Activated CD4-positive, alpha-beta memory T cell treated with anti-CD3 and anti-CD28 coated beads for 36 hours (primary cell): ENCODE results near the gene ZNF473. TPM values are rescaled to one million over a fixed set of nuclear protein-coding genes. Genes with fewer than 3 reads are reported as not detected.
A peak's percentile ranks its signal among the peaks of the same experiment; 100 is the strongest.
"Not testable (repeated sequence)": the region's sequence is repeated elsewhere in the genome, so short reads cannot be mapped to it uniquely, and the experiment has no call there.

Source experiments
- CTCF ChIA-PET: fragments of 350-600 bp; sonication (Branson Sonifier 250); formaldehyde crosslinking; loops from one replicate; lab custom pipeline; 2021; ENCODE audit warnings: antibody characterized with exemption, inconsistent platforms; lab: Charles Lee
- POLR2A ChIA-PET: fragments of 350-600 bp; sonication (Branson Sonifier 250); formaldehyde crosslinking; loops from one replicate; lab custom pipeline; 2021; ENCODE audit warnings: antibody characterized with exemption; lab: Charles Lee
- DNase-seq: peaks from one replicate; pipeline ENCODE4 v3.0.0-alpha.2; 2020
- H3K27ac Mint-ChIP-seq: one replicate; pipeline ENCODE4 v1.8.0; 2021; ENCODE audit warnings: mixed read lengths
- H3K27me3 Mint-ChIP-seq: one replicate; pipeline ENCODE4 v1.8.0; 2021; ENCODE audit warnings: mixed read lengths
- H3K36me3 Mint-ChIP-seq: one replicate; pipeline ENCODE4 v1.8.0; 2021; ENCODE audit warnings: mixed read lengths
- H3K4me1 Mint-ChIP-seq: one replicate; pipeline ENCODE4 v1.8.0; 2021; ENCODE audit warnings: low read depth, mixed read lengths
- H3K4me3 Mint-ChIP-seq: one replicate; pipeline ENCODE4 v1.8.0; 2021; ENCODE audit warnings: mild to moderate bottlenecking, mixed read lengths
- H3K9me3 Mint-ChIP-seq: one replicate; pipeline ENCODE4 v1.8.0; 2021; ENCODE audit warnings: mixed read lengths
- intact Hi-C: fragments of 100-400 bp; cut with micrococcal nuclease; formaldehyde crosslinking; loops from one replicate; pipeline ENCODE4 v1.15.1; 2023
- total RNA-seq, 2 experiments: library from RNA; stranded (reverse); gene quantifications; one replicate each; pipeline ENCODE4 v1.2.3, GENCODE V29; 2021

ZNF473 gene
- total RNA-seq, 2 experiments from 2014 or later, result 9.0 to 10.3 TPM

GRCh38 chr19:50036908-50037307 is 11.1 kb downstream of the ZNF473 start:
- H3K36me3 Mint-ChIP-seq, result peaks cover 47% of the 10 kb centered on the region

GRCh38 chr19:50039968-50040367 is 14.2 kb downstream of the ZNF473 start:
- intact Hi-C loops, result no loop called here
- DNase-seq, result no peak
- peaks cover 17% of the 10 kb centered on the region for H3K9me3 Mint-ChIP-seq
- POLR2A ChIA-PET, result no interaction called here
- peaks cover 3% of the 10 kb centered on the region for H3K4me1 Mint-ChIP-seq
- CTCF ChIA-PET, result interaction anchor here (0.9 kb wide), 1 partner anchor 20 kb away, joined by 3 read pairs; no protein-coding TSS in a partner anchor
- no peak overlapping the region for H3K27ac Mint-ChIP-seq
- no peak overlapping the region for H3K4me3 Mint-ChIP-seq
- H3K36me3 Mint-ChIP-seq, result peaks cover 58% of the 10 kb centered on the region
- H3K27me3 Mint-ChIP-seq, result no peaks in the 10 kb centered on the region

More at GRCh38 chr19:50036908-50037307, 11.1 kb downstream of the ZNF473 start:
- Mint-ChIP-seq H3K9me3 (no peaks in the 10 kb centered on the region), H3K4me3 (no peak overlapping the region), H3K4me1 (peaks cover 8% of the 10 kb centered on the region), H3K27me3 (no peaks in the 10 kb centered on the region), H3K27ac (no peak overlapping the region)
- ChIA-PET CTCF (no interaction called here), POLR2A (no interaction called here)
- DNase-seq, result no peak
- intact Hi-C loops, result no loop called here

GRCh38 chr19:50040967-50041366 is 15.2 kb downstream of the ZNF473 start:
- Mint-ChIP-seq H3K4me1 (peaks cover 3% of the 10 kb centered on the region), H3K4me3 (no peak overlapping the region), H3K36me3 (peaks cover 64% of the 10 kb centered on the region), H3K27ac (no peak overlapping the region), H3K27me3 (no peaks in the 10 kb centered on the region), H3K9me3 (peaks cover 26% of the 10 kb centered on the region)
- CTCF ChIA-PET, result interaction anchor here (0.5 kb wide), 1 partner anchor 95 kb away, joined by 3 read pairs; no protein-coding TSS in a partner anchor
- DNase-seq, result no peak
- POLR2A ChIA-PET, result no interaction called here
- intact Hi-C loops, result no loop called here

- Mint-ChIP-seq H3K4me3 (no peak overlapping the region), H3K27ac (no peak overlapping the region), H3K9me3 (peaks cover 34% of the 10 kb centered on the region), H3K27me3 (no peaks in the 10 kb centered on the region), H3K4me1 (no peaks in the 10 kb centered on the region), H3K36me3 (peaks cover 71% of the 10 kb centered on the region)
- DNase-seq, result no peak
- intact Hi-C loops, result no loop called here
- POLR2A ChIA-PET, result no interaction called here
- CTCF ChIA-PET, result no interaction called here
Measured at GRCh38 chr19:50042363-50043024, 16.7 kb downstream of the ZNF473 start.

GRCh38 chr19:50043967-50044366 is 18.2 kb downstream of the ZNF473 start:
- intact Hi-C loops, result no loop called here

GRCh38 chr19:50044922-50045321 is 19.1 kb downstream of the ZNF473 start:
- no peak for DNase-seq
- ChIA-PET POLR2A (no interaction called here), CTCF (no interaction called here)
- Mint-ChIP-seq H3K9me3 (peaks cover 34% of the 10 kb centered on the region), H3K4me3 (no peak overlapping the region), H3K27me3 (no peaks in the 10 kb centered on the region), H3K27ac (no peak overlapping the region), H3K4me1 (peaks cover under 1% of the 10 kb centered on the region), H3K36me3 (peaks cover 73% of the 10 kb centered on the region)
- intact Hi-C loops, result no loop called here

More at GRCh38 chr19:50043967-50044366, 18.2 kb downstream of the ZNF473 start:
- no peak for DNase-seq
- no peaks in the 10 kb centered on the region for H3K27me3 Mint-ChIP-seq
- no peaks in the 10 kb centered on the region for H3K4me1 Mint-ChIP-seq
- peaks cover 78% of the 10 kb centered on the region for H3K36me3 Mint-ChIP-seq
- no peak overlapping the region for H3K27ac Mint-ChIP-seq
- ChIA-PET CTCF (no interaction called here), POLR2A (no interaction called here)
- peaks cover 34% of the 10 kb centered on the region for H3K9me3 Mint-ChIP-seq
- H3K4me3 Mint-ChIP-seq, result no peak overlapping the region

GRCh38 chr19:50046649-50047503 is 21.1 kb downstream of the ZNF473 start:
- peak; percentile 61 for DNase-seq
- no peak overlapping the region for H3K4me3 Mint-ChIP-seq
- ChIA-PET CTCF (interaction anchor here (1.1 to 1.8 kb wide), 6 partner anchors 9 to 101 kb away, joined by 3 to 6 read pairs (median 4); partner anchors contain the start of gene VRK3), POLR2A (no interaction called here)
- H3K27me3 Mint-ChIP-seq, result no peaks in the 10 kb centered on the region
- peaks cover 13% of the 10 kb centered on the region for H3K4me1 Mint-ChIP-seq
- H3K36me3 Mint-ChIP-seq, result peaks cover 58% of the 10 kb centered on the region
- peaks cover 34% of the 10 kb centered on the region for H3K9me3 Mint-ChIP-seq
- intact Hi-C loops, result no loop called here
- no peak overlapping the region for H3K27ac Mint-ChIP-seq

- POLR2A ChIA-PET, result no interaction called here
- intact Hi-C loops, result no loop called here
- CTCF ChIA-PET, result interaction anchor here (1.2 to 1.8 kb wide), 2 partner anchors 10 to 88 kb away, joined by 5 to 6 read pairs; no protein-coding TSS in a partner anchor
- no peak for DNase-seq
- Mint-ChIP-seq H3K27ac (no peak overlapping the region), H3K4me3 (no peak overlapping the region), H3K27me3 (no peaks in the 10 kb centered on the region), H3K4me1 (peaks cover 13% of the 10 kb centered on the region), H3K36me3 (peaks cover 50% of the 10 kb centered on the region), H3K9me3 (peaks cover 34% of the 10 kb centered on the region)
Measured at GRCh38 chr19:50047671-50048070, 21.9 kb downstream of the ZNF473 start.

- H3K4me3 Mint-ChIP-seq, result peak overlapping the region; percentile 73
- ChIA-PET POLR2A (no interaction called here), CTCF (interaction anchor here (1.2 to 1.3 kb wide), 2 partner anchors 97 to 113 kb away, joined by 3 to 5 read pairs; no protein-coding TSS in a partner anchor)
- peak; percentile 87 for DNase-seq
- peaks cover 17% of the 10 kb centered on the region for H3K4me1 Mint-ChIP-seq
- intact Hi-C loops, result loop anchor here (2.0 kb wide), 1 partner anchor 26 kb away; the partner anchor contains the start of gene VRK3
- peaks cover 23% of the 10 kb centered on the region for H3K36me3 Mint-ChIP-seq
- no peaks in the 10 kb centered on the region for H3K27me3 Mint-ChIP-seq
- peaks cover 11% of the 10 kb centered on the region for H3K9me3 Mint-ChIP-seq
- H3K27ac Mint-ChIP-seq, result peak overlapping the region; percentile 39
Measured at GRCh38 chr19:50050406-50051227, 24.8 kb downstream of the ZNF473 start.

GRCh38 chr19:50051228-50051895 is 25.6 kb downstream of the ZNF473 start:
- H3K27ac Mint-ChIP-seq, result peak overlapping the region; percentile 39
- peaks cover 15% of the 10 kb centered on the region for H3K36me3 Mint-ChIP-seq
- peaks cover 17% of the 10 kb centered on the region for H3K4me1 Mint-ChIP-seq
- DNase-seq, POLR2A ChIA-PET, CTCF ChIA-PET, H3K27me3 Mint-ChIP-seq, H3K9me3 Mint-ChIP-seq: not testable (repeated sequence)
- intact Hi-C loops, result loop anchor here (2.0 kb wide), 1 partner anchor 27 kb away; the partner anchor contains the start of gene VRK3
- peak overlapping the region; percentile 73 for H3K4me3 Mint-ChIP-seq

GRCh38 chr19:50051964-50052363 is 26.2 kb downstream of the ZNF473 start:
- Mint-ChIP-seq H3K4me3 (no peak overlapping the region), H3K36me3 (peaks cover 10% of the 10 kb centered on the region), H3K27ac (no peak overlapping the region), H3K9me3 (no peaks in the 10 kb centered on the region), H3K27me3 (no peaks in the 10 kb centered on the region), H3K4me1 (peaks cover 17% of the 10 kb centered on the region)
- DNase-seq, result no peak
- ChIA-PET CTCF (no interaction called here), POLR2A (no interaction called here)
- intact Hi-C loops, result loop anchor here (2.0 kb wide), 1 partner anchor 27 kb away; the partner anchor contains the start of gene VRK3
